Kidney (tissue), 14 donors: Measurements from ENCODE around the gene TRIP6. TPM values are rescaled to one million over a fixed set of nuclear protein-coding genes. Genes with fewer than 3 reads are reported as not detected.

Experiments used
- DNase-seq, 5 donors: peaks; one replicate each; pipeline ENCODE4 v3.0.0-alpha.2; 2013 to 2020
- FAIRE-seq: peaks from 2 replicates; lab custom pipeline; 2012; peaks lifted over from hg19 to GRCh38; lab: Jason Lieb, UNC
- H3K27ac ChIP-seq, 2 donors: one replicate each; pipeline ENCODE4 v1.7.0; 2013; ENCODE audit warnings: low read depth in 2 of 2, low read length in 2 of 2, inconsistent platforms in 1 of 2
- H3K27me3 ChIP-seq: one replicate; pipeline ENCODE4 v1.7.1; 2013; ENCODE audit warnings: low read length, inconsistent platforms; ENCODE audit not compliant: control insufficient read depth, insufficient read depth
- H3K36me3 ChIP-seq, 3 donors: one replicate each; pipeline versions ENCODE4 v1.7.0 to v1.7.1; 2013; ENCODE audit warnings: low read length in 3 of 3, control low read depth in 1 of 3, inconsistent platforms in 1 of 3; ENCODE audit not compliant: insufficient read depth in 3 of 3, control insufficient read depth in 2 of 3
- H3K4me1 ChIP-seq, 3 donors: one replicate each; pipeline versions ENCODE4 v1.7.0 to v1.7.1; 2013; ENCODE audit warnings: low read length in 3 of 3, inconsistent platforms in 1 of 3, low read depth in 1 of 3; ENCODE audit not compliant: control insufficient read depth in 2 of 3, insufficient read depth in 2 of 3
- H3K4me3 ChIP-seq, 3 donors: one replicate each; pipeline versions ENCODE4 v1.7.0 to v1.8.1; 2013; ENCODE audit warnings: low read length in 3 of 3, control low read depth in 1 of 3, inconsistent platforms in 1 of 3
- H3K9ac ChIP-seq, 3 donors: one replicate each; pipeline versions ENCODE4 v1.7.0 to v1.7.1; 2013; ENCODE audit warnings: low read length in 3 of 3, control low read depth in 1 of 3, inconsistent platforms in 1 of 3
- H3K9me3 ChIP-seq, 3 donors: one replicate each; pipeline versions ENCODE4 v1.7.0 to v1.7.1; 2013; ENCODE audit warnings: low read length in 3 of 3, control low read depth in 1 of 3, inconsistent platforms in 1 of 3; ENCODE audit not compliant: control insufficient read depth in 2 of 3, insufficient read depth in 1 of 3
- intact Hi-C: fragments of 100-400 bp; cut with DNase I; formaldehyde crosslinking; loops from one replicate; pipeline ENCODE4 v1.11.1; 2022
- polyA plus RNA-seq: library from polyadenylated mRNA; stranded (reverse); fragments of 350-450 nt; fragmentation: Illumina TruSeq; extraction: RNeasy Lipid Tissue Mini Kit (QIAGEN cat#74804); gene quantifications from one replicate; pipeline ENCODE4 v1.2.3, GENCODE V29; 2014; ENCODE audit warnings: low read depth, low replicate concordance; ENCODE audit not compliant: insufficient read depth
- total RNA-seq: library from RNA; stranded (reverse); fragmentation: NEBNext Ultra II Directional; extraction: Animal tissue kit (Norgen Biotek cat#: 25700); gene quantifications from one replicate; pipeline ENCODE4 v1.2.1, GENCODE V29; 2021
- TF ChIP-seq, protein P1 (sequence below): IDR thresholded peaks from 3 replicates; pipeline ENCODE4 v1.5.1; 2012; ENCODE audit warnings: mild to moderate bottlenecking, moderate library complexity, borderline replicate concordance; ENCODE audit not compliant: insufficient read depth; ENCODE audit errors: extremely low read depth
- donor health status: control.
- donor health status: control.
- donor health status: control.
- donor health status: control.
- donor health status: control.
- donor health status: DM: yes; HTN: yes; CAD: no.
- donor health status: Normal renal cell carcinoma (clear cell type).

Gene TRIP6
- total and polyA plus RNA-seq, 2 donors from 2014 or later: 74.4 to 92.6 TPM

- Histone ChIP-seq H3K4me3 (no peak overlapping the region), H3K36me3 (peaks cover 0 to 7% (median 2%) of the 10 kb centered on the region in 3 donors), H3K9me3 (no peaks in the 10 kb centered on the region), H3K9ac (no peak overlapping the region), H3K4me1 (peaks cover 0 to 9% (median 0%) of the 10 kb centered on the region in 3 donors), H3K27ac (no peak overlapping the region), H3K27me3 (no peaks in the 10 kb centered on the region)
- intact Hi-C loops: loop anchor here (10.0 kb wide), 1 partner anchor 51 kb away; no protein-coding TSS in a partner anchor
- TF ChIP-seq, protein P1, sequence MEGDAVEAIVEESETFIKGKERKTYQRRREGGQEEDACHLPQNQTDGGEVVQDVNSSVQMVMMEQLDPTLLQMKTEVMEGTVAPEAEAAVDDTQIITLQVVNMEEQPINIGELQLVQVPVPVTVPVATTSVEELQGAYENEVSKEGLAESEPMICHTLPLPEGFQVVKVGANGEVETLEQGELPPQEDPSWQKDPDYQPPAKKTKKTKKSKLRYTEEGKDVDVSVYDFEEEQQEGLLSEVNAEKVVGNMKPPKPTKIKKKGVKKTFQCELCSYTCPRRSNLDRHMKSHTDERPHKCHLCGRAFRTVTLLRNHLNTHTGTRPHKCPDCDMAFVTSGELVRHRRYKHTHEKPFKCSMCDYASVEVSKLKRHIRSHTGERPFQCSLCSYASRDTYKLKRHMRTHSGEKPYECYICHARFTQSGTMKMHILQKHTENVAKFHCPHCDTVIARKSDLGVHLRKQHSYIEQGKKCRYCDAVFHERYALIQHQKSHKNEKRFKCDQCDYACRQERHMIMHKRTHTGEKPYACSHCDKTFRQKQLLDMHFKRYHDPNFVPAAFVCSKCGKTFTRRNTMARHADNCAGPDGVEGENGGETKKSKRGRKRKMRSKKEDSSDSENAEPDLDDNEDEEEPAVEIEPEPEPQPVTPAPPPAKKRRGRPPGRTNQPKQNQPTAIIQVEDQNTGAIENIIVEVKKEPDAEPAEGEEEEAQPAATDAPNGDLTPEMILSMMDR: no peak
- DNase-seq (peak in 1 of 5 donors; percentile 69), FAIRE-seq (no peak)
Observed at GRCh38 chr7:100855515-100855914, 11.7 kb upstream of the TRIP6 start.

DNA sequence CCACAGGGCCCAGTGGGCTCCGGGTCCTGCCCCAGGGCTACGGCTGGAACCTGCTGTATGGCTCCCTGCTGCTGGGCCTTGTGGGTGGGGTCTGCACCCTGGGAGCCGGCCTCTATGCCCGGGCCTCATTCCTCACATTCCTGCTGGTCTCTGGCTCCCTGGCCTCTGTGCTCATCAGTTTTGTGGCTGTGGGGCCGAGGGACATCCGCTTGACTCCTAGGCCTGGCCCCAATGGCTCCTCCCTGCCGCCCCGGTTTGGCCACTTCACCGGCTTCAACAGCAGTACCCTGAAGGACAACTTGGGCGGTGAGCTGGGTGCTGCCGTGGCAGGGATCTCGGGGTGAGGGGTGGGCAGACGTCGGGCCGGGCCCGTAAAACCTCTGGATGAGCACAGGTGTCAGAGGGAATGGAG, 10.3 kb upstream of the TRIP6 start:
- TF ChIP-seq, protein P1: no peak
- H3K4me3 ChIP-seq: no peak overlapping the region
- H3K4me1 ChIP-seq: peaks cover 0 to 8% (median 0%) of the 10 kb centered on the region in 3 donors
- no peak for DNase-seq
- intact Hi-C loops: loop anchor here (10.0 kb wide), 1 partner anchor 52 kb away; no protein-coding TSS in a partner anchor
- H3K27me3 ChIP-seq: no peaks in the 10 kb centered on the region
- H3K9ac ChIP-seq: no peak overlapping the region
- no peak overlapping the region for H3K27ac ChIP-seq
- FAIRE-seq: no peak
- H3K9me3 ChIP-seq: no peaks in the 10 kb centered on the region
- H3K36me3 ChIP-seq: peaks cover 0 to 15% (median 2%) of the 10 kb centered on the region in 3 donors

GRCh38 chr7:100859856-100860255, 7.3 kb upstream of the TRIP6 start:
- no peaks in the 10 kb centered on the region for H3K9me3 ChIP-seq
- no peak for FAIRE-seq
- TF ChIP-seq, protein P1: no peak
- H3K9ac ChIP-seq: no peak overlapping the region
- H3K27me3 ChIP-seq: no peaks in the 10 kb centered on the region
- intact Hi-C loops: loop anchor here (10.0 kb wide), 1 partner anchor 55 kb away; no protein-coding TSS in a partner anchor
- H3K27ac ChIP-seq: no peak overlapping the region
- peaks cover 0 to 15% (median 2%) of the 10 kb centered on the region in 3 donors for H3K36me3 ChIP-seq
- H3K4me1 ChIP-seq: peaks cover 0 to 9% (median 8%) of the 10 kb centered on the region in 3 donors
- H3K4me3 ChIP-seq: no peak overlapping the region
- peak in 1 of 5 donors; percentile 54 for DNase-seq
